Uterus (tissue), 2 donors: ENCODE measurements around the gene GALNT3.

ENCODE experiments used
- CTCF ChIP-seq, 4 experiments: fragments of 200-600 bp in 2 of 4; fragments of 450-650 bp in 2 of 4; sonication (generic) in 2 of 4; IDR thresholded peaks; one replicate each; pipeline ENCODE4 v1.5.1; 2016 to 2019; ENCODE audit warnings: antibody characterized with exemption in 4 of 4, mild to moderate bottlenecking in 2 of 4, moderate library complexity in 1 of 4
- POLR2A ChIP-seq, 2 donors: fragments of 450-650 bp; IDR thresholded peaks; one replicate each; pipeline ENCODE4 v1.6.1; 2016; ENCODE audit warnings: antibody characterized with exemption in 2 of 2, mild to moderate bottlenecking in 1 of 2, moderate library complexity in 1 of 2

- TF ChIP-seq CTCF (IDR thresholded peaks at IDR 0.05), result no peak
- TF ChIP-seq POLR2A (IDR thresholded peaks at IDR 0.05), result no peak
Measured at GRCh38 chr2:165766326-165766927, 27.6 kb downstream of the GALNT3 start.
